ENCODE data around the gene RPS15. TPM values are rescaled to one million over a fixed set of nuclear protein-coding genes. Genes with fewer than 3 reads are reported as not detected.

The RPS15 gene
- total RNA-seq, 1 donor from 2014 or later, result 938 TPM

DNA sequence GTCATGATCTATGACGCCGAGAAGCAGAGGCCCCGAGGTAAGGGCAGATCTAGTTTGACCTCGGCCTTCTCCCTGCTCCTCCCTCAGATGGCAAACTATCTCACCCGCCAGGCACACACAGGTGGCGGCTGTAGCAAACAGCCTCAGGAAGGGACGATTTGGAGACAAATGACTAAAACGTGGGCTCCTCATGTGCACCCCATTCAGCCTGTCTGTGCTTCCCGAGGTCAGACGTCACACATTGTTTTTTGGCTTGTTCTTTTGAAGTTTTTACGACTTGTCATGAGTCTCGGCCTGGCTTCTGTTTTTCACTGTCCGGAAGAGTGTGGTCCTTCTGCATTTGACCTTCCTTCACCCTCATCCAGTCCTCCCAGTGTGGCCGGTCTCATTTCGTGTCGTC, 15.8 kb upstream of the RPS15 start:
- Mint-ChIP-seq H3K27me3 (no peaks in the 10 kb centered on the region), H3K4me3 (ENCODE audit: low read depth) (no peak overlapping the region), H3K4me1 (ENCODE audit: low read depth) (peaks cover 25% of the 10 kb centered on the region), H3K36me3 (ENCODE audit: insufficient read depth) (peaks cover 21% of the 10 kb centered on the region), H3K9me3 (ENCODE audit: low read depth) (no peaks in the 10 kb centered on the region), H3K27ac (peak overlapping the region; percentile 67)
- no peak for DNase-seq (ENCODE audit: low spot score, unreplicated experiment)
- no peak for TF ChIP-seq CTCF (IDR thresholded peaks at IDR 0.05; ENCODE audit: unreplicated experiment)

DNA sequence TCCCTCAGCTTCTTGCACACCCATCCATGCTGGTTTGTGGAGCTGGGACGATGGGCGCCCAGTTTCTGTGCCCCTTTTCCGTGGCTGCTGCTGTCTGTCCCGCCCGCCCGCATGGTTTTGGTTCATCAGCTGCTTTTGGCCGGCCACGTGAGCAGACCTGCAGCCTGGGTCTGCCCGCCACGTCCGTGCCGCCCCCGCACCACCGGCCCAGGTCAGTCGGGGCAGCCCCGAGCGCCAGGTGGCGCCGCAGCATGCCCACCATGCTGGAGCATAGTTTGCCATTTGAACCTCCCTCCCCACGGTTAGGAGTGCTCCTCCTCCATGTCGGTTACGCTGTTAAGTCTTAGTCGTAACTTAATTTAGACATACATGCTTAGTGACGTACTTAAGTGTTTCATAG, 15.3 kb upstream of the RPS15 start:
- no peak overlapping the region for H3K4me3 Mint-ChIP-seq (ENCODE audit: low read depth)

GRCh38 chr19:1423436-1424191, 14.6 kb upstream of the RPS15 start:
- no peak overlapping the region for H3K4me3 Mint-ChIP-seq (ENCODE audit: low read depth)
- TF ChIP-seq CTCF (IDR thresholded peaks at IDR 0.05; ENCODE audit: unreplicated experiment), result no peak
- H3K27ac Mint-ChIP-seq, result peak overlapping the region; percentile 50
- no peak for DNase-seq (ENCODE audit: low spot score, unreplicated experiment)
- no peaks in the 10 kb centered on the region for H3K9me3 Mint-ChIP-seq (ENCODE audit: low read depth)
- peaks cover 16% of the 10 kb centered on the region for H3K4me1 Mint-ChIP-seq (ENCODE audit: low read depth)
- peaks cover 18% of the 10 kb centered on the region for H3K36me3 Mint-ChIP-seq (ENCODE audit: insufficient read depth)
- H3K27me3 Mint-ChIP-seq, result no peaks in the 10 kb centered on the region

More for the DNA sequence above, 15.3 kb upstream of the RPS15 start:
- Mint-ChIP-seq H3K27me3 (no peaks in the 10 kb centered on the region), H3K4me1 (ENCODE audit: low read depth) (peaks cover 20% of the 10 kb centered on the region), H3K36me3 (ENCODE audit: insufficient read depth) (peaks cover 18% of the 10 kb centered on the region), H3K9me3 (ENCODE audit: low read depth) (no peaks in the 10 kb centered on the region), H3K27ac (peak overlapping the region; percentile 30)
- DNase-seq (ENCODE audit: low spot score, unreplicated experiment), result no peak
- TF ChIP-seq CTCF (IDR thresholded peaks at IDR 0.05; ENCODE audit: unreplicated experiment), result no peak

DNA sequence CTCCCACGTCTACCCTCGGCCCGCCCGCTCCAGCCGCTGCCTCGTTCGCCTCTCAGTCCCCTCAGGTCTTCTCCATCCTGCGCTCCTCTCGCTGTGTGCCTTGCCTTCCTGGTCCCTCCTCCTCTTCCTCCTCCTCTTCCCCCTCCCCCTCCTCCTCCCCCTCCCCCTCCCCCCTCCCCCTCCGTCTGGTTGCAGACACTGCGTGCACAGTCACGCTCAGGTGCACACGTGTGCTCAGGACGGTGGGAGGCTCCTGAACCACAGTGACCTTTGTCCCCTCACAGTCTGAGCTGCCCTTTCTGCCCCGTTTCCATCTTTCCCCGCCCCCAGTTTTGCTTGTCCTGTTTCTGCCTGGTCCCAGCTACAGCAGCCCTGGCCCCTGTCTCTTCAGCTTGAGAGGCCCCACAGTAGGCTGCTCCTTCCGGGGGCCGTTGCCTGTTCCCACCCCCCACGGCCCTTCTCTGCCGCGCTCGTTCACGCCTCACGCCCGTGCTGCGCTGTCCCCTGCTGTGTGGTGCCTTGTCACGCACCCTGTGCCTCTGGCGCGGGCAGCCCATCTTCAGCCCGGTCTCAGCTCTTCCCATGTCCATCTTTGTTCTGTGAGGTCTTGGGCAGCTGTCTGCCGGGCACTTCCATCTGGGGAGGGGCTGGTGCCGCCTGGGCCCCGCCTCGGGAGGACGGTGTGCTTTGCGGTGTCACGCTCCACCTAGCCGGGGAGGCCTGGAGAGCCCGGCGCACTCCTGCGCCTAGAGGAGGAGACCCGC, 13.8 kb upstream of the RPS15 start:
- Mint-ChIP-seq H3K27ac (peak overlapping the region; percentile 82), H3K4me1 (ENCODE audit: low read depth) (peaks cover 16% of the 10 kb centered on the region), H3K36me3 (ENCODE audit: insufficient read depth) (peaks cover 17% of the 10 kb centered on the region), H3K4me3 (ENCODE audit: low read depth) (peak overlapping the region; percentile 41), H3K9me3 (ENCODE audit: low read depth) (no peaks in the 10 kb centered on the region), H3K27me3 (no peaks in the 10 kb centered on the region)
- DNase-seq (ENCODE audit: low spot score, unreplicated experiment), result no peak
- TF ChIP-seq CTCF (IDR thresholded peaks at IDR 0.05; ENCODE audit: unreplicated experiment), result no peak

- H3K9me3 Mint-ChIP-seq (ENCODE audit: low read depth), result no peaks in the 10 kb centered on the region
- no peak overlapping the region for H3K4me3 Mint-ChIP-seq (ENCODE audit: low read depth)
- H3K36me3 Mint-ChIP-seq (ENCODE audit: insufficient read depth), result peaks cover 14% of the 10 kb centered on the region
- H3K27ac Mint-ChIP-seq, result peak overlapping the region; percentile 67
- peaks cover 16% of the 10 kb centered on the region for H3K4me1 Mint-ChIP-seq (ENCODE audit: low read depth)
- H3K27me3 Mint-ChIP-seq, result no peaks in the 10 kb centered on the region
- TF ChIP-seq CTCF (IDR thresholded peaks at IDR 0.05; ENCODE audit: unreplicated experiment), result no peak
- DNase-seq (ENCODE audit: low spot score, unreplicated experiment), result no peak
Observed at GRCh38 chr19:1425102-1425837, 12.9 kb upstream of the RPS15 start.
